Thyroid gland (tissue), 4 donors: Measurements from ENCODE around the gene OR1E2.

Source experiments
- CTCF ChIP-seq, 6 experiments: fragments of 200-600 bp in 3 of 6; fragments of 450-650 bp in 3 of 6; sonication (generic) in 3 of 6; IDR thresholded peaks; one replicate each; pipeline ENCODE4 v1.5.1; 2016 to 2019; ENCODE audit warnings: antibody characterized with exemption in 6 of 6, mild to moderate bottlenecking in 2 of 6, inconsistent platforms in 1 of 6, moderate library complexity in 1 of 6
- POLR2A ChIP-seq, 2 donors: fragments of 450-650 bp; IDR thresholded peaks; one replicate each; pipeline ENCODE4 v1.6.1; 2017; ENCODE audit warnings: antibody characterized with exemption in 2 of 2, mild to moderate bottlenecking in 2 of 2, moderate library complexity in 1 of 2

DNA sequence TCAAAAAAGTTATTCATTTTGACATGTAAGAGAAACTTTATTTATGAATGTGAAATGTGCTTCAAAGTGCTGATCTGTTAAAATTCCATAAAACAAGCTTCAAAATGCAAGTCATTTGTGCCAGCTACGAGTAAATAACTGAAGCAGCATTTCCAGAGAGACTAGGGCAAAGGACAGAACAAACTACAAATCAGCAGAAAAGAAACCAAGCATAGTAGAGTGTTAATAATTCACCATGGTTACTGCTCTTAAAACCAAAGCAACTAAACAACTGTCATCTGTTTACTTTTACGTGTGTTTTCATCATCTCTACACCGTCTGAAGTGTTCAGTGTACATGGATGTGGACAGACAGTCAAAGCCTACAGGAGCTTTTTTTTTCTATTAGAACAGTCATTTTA, 40.6 kb upstream of the OR1E2 start:
- no peak for TF ChIP-seq CTCF (IDR thresholded peaks at IDR 0.05)
- TF ChIP-seq POLR2A (IDR thresholded peaks at IDR 0.05), result no peak
